CMK (cell line): ENCODE measurements around the gene CBFA2T2.
"Not testable (repeated sequence)": the region's sequence is repeated elsewhere in the genome, so short reads cannot be mapped to it uniquely, and the experiment has no call there.

Experiments
- DNase-seq: peaks from one replicate; pipeline ENCODE4 v3.0.0-alpha.2; 2010; ENCODE audit warnings: low read depth

The CBFA2T2 gene

GRCh38 chr20:33697129-33697528 lies 207.2 kb downstream of the CBFA2T2 start:
- no peak for DNase-seq

- DNase-seq: not testable (repeated sequence)
Observed at GRCh38 chr20:33698966-33699365, 209.1 kb downstream of the CBFA2T2 start.
